GM21360 (cell line): ENCODE measurements around the gene RGS9.
"Not testable (repeated sequence)": the region's sequence is repeated elsewhere in the genome, so short reads cannot be mapped to it uniquely, and the experiment has no call there.

ENCODE experiments used
- ATAC-seq: cut with Tn5 transposase; IDR thresholded peaks from one replicate; pipeline ENCODE4 v1.9.1; 2021; ENCODE audit warnings: mild to moderate bottlenecking, moderate library complexity; ENCODE audit not compliant: unreplicated experiment

RGS9 gene

DNA sequence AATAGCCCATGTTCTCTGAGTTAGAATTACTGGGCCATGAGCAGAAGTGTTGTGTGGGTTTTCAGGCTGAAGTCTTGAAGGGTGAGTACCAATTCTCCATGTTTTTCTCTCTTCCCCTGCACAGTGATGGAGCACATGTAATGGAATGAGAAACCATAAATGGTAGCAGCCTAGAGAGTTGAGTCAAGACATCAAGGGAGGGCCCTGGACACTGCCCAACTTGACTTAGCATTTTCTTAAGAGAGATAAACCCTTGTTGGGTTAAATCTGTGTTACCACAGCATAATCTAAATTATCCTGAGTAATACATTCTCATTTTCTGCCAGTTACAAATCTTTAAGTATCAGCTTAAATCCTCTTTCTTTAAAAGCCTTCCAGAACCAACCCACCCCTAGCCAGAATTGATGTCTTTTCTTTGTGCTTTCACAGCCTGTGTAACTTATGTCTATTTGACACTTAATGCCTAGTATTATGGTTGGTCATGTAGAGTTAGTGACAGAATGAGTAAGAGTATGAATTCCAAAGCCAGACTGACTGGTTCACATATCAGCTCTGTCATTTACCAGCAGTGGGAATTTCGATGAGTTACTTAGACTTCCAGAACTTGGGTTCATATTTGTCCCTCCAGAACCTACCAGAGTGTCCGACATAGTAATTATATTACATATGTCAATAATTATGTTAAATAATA lies 27.0 kb upstream of the RGS9 start:
- ATAC-seq: no peak

DNA sequence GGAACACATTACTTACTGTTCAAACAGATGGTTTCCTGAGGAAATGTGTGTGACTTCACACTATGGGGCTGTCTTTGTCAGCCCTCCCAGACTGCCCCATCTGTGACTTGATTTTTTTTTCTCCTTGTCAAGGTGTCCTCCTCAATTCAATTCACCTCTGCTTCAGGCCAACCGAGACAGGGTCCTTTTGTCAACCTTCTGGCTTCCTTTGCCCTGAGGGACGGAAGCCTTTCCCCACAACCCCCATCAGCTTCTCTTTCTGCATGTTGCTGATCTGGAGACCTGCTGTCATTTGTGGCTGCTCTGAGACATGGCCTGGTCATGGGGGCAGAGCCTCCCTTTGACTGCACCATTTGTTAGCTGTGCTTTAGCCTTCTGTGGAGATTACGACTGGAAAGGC lies 21.3 kb upstream of the RGS9 start:
- ATAC-seq: no peak

DNA sequence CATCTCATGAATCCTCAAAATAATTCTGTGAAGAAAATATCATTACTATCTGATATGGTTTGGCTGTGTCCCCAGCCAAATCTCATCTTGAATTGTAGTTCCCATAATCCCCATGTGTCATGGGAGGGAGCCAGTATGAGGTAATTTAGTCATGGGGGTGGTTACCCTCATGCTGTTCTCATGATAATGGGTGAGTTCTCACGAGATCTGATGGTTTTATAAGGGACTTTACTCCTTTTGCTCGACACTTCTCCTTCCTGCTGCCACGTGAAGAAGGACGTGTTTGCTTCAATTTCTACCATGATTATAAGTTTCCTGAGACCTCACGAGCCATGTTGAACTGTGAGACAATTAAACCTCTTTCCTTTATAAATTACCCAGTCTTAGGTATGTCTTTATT lies 20.7 kb upstream of the RGS9 start:
- ATAC-seq: not testable (repeated sequence)

DNA sequence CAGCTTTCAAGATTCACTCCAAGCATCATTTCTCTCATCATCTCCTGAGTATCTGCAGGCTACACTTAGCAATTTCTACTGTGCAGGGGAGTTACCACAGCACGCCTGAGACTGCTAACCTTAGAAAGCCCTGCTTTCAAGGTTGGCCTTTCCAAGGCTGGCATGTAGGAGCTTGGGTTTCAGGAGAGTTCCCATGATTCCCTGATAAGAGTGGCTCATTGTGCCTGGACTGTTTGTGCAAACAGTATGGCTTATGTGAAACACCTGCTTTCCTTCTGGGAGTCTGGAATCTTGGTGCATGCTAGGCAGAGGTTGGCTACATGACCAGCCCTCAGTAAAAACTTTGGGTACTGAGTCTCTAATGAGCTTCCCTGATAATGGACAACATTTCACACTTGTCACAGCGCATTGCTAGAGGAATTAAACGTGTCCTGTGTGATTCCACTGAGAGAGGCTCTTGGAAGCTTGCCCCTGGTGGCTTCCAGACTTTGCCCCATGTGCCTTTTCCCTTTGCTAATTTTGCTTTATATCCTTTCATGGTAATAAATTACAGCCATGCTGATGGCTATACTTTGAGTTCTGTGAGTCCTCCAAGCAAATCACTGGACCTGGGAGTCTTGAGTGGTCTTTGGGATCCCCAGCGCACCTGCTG lies 19.7 kb upstream of the RGS9 start:
- ATAC-seq: no peak

DNA sequence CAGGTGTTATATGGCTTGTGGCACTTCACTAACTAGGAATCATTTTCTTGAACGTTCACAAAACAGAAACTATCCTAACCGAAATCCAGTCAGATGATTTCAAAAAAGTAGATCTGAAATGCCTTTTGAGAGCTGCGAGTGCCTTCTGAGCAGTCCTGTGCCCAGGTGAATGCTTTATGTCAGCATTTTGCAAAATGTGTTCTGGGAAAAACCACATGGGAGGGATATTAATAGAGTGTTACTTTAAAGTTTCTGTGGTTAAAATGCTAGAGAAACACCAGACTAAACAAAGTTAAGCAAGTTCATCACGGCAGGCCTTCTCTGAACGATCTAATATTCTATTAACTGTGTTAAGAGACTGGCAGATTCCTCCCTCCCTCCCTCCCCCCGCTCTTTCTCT lies 15.8 kb upstream of the RGS9 start:
- no peak for ATAC-seq

DNA sequence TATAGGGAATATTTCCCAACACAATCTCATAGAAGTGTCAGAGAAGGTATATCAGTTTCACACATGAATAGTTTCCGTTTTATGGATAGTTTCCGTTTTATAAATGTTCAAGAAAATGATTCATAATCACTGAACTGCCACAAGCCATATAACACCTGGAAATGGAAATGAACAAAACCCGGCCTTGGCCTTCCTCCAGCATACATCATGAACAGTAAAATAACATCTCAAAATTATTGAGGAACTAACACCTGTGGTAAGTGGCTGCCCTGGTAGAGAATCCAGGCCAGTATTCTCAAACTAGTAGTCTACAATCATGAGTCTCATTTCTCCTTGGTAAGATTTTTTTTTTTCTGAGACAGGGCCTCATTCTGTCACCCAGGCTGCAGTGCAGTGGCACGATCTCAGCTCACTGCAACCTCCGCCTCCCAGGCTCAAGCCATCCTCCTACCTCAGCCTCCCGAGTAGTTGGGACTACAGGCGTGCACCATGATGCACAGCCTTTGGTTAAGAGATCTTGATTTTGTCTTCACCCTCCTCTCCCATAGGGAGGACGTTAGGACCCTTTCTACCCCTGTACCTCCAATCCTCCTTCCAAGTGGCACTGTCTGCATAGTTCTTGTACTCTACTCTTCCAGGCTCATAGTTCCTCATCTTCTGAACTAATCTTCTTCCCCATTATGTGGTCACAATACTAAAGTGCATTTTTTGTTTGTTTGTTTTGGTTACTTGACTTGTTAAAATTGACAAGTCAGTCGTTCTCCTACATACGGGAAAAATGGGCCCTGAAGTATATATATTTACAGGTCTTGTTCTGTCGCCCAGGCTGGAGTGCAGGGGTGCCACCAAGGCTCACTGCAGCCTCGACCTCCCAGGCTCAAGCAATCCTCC lies 15.0 kb upstream of the RGS9 start:
- ATAC-seq: peak; percentile 56

DNA sequence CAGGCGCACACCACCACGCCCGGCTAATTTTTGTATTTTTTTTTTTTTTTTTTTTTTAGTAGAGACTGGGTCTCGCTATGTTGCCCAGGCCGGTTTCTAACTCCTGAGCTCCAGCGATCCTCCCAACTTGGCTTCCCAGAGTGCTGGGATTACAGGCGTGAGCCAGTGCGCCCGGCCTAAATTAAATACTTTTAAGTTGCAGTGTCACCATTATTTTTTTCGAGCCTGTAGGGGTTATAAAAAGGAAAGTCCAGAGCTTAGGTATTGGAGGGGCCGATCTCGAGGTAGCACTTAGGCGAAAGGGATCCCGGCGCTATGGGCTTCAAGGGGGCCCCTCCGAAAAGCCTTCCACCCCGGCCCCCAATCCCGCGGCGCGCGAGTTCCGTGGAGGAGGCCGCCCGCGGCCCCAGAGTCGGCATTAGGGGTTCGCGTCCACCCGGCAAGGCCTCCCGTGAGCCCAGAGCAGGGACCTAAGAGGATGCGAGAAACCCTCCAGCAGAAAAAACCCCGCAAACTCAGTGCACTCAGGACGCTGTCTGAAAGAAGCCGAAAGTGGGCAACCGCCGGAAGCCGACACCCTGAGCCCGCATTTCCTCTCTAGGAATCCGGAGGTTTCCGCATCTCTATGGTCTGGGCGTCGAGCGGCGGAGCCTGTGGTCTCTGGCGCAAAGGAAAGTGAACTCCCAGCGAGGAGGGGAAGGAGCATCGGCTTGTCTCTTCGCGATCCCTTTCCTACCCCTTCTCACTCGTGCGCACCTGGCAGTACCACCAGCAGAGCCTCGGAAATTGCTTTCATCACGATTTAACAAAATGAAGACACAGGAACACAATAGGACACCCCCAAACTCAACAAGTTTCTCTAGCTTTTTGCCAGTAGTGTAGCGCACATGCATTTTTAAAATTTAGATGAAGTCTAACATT lies 14.1 kb upstream of the RGS9 start:
- ATAC-seq: no peak

DNA sequence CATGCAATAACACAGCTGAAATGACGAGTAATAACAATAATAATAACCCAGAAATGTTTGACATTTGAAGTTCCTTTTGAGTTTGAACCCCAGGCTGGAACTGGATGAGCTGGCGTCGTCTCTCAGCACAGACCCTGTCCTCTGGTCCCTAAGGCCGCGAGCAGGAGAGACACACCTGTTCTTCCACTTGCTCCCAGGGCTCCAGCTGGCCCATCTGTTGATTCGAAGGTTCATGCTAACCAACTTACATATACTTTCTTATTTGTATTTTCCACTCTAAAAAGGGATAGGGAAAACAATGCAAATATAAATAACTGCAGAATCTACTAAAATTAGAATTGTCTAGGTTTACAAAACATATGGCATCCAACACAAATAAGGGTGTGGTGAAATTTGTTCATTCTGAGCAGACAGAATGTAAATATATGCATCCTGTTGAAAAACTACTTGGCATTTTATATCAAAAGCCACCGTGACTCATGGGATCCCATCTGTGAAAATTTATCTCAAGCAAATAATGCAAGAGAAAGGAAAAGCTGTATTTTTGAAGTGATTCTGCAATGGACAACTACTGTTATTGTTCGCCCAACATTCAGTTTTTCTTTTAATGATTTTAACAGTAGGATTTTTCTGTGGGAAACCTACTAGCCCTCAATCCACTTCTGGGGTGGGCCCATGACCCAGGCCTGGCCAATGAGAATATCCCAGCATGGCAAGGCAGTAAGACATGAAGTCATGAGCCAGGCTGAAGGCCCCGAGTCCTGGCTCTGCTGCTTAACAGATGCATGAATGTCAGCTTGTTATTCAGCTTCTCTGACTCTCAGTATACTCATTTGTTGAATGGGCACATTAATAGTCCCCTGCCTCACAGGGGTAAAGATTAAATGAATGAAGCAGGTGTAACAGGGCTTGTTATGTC lies 13.2 kb upstream of the RGS9 start:
- ATAC-seq: no peak

DNA sequence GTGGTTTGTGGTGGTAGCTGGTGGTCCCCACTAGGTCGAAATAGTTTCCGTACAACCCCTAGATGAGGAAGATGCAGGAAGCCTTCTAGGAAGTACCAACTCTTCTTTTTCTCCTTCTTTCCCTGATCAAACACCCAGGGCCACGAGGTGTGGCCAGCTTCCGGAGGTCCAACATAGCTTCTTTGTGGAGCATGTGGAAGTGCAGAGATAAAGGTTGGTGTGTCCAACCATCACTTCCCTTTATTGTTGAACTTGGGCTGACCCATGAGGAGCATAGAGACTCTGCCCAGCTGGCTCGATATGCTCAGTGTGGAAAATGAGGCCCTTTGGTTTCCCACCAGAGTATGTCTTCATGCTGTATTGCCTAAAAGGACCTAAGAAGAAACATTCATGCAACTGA lies 6.3 kb upstream of the RGS9 start:
- no peak for ATAC-seq

DNA sequence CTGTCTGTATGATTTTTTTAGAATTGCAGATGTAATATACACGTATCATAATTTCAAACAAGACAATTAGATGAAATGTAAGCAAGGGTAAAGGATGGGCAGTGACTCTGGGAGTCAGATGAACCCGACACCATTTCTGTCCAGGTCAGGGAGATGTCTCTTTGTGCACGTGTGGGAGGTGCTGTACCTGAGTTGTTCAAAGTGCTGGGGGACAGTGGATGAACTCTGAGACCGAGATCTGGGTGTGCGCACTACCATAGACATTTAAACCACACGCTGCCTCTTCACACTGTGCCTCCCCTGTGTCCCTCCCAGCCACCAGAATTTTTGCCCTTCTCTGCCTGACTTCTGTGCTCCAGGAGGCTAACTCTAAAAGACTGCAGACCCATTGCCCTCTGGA lies 5.9 kb upstream of the RGS9 start:
- ATAC-seq: no peak

DNA sequence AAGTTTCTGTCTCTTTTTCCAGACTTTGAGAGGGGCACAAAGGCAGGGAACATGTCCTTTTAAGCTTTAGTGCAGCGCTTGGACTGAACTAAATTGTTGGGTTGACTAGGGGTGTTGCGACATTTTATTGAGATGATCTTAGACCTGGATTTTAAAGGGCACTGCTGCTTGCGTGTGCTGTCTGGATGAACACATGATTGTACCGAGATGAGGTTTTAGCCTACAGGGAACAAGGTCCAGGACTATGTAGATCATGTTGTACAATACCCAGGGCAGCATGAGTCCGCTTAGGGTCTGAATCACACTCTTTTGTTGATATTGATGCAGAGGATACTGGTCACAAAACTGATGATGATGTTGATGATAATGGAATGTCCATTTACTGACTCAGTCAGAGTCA lies 5.2 kb upstream of the RGS9 start:
- ATAC-seq: no peak

DNA sequence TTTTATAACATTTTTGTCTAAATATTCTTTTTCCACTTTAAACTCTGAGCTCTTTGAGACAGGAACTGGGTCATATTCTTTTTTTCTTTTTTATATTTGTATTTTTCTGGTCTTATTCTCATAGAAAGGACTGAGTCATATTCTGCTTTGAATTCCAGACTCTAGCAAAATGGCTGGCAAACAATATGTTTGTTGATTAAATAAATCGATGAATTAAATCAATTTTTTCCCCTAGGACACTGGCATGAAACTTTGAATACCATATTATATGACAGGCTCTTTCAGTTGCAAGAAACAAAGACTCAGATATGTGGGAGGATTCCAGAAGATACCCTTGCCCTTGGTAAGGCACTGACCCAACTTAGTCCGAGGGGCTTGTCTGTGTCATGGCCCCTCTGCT lies 3.1 kb upstream of the RGS9 start:
- no peak for ATAC-seq

DNA sequence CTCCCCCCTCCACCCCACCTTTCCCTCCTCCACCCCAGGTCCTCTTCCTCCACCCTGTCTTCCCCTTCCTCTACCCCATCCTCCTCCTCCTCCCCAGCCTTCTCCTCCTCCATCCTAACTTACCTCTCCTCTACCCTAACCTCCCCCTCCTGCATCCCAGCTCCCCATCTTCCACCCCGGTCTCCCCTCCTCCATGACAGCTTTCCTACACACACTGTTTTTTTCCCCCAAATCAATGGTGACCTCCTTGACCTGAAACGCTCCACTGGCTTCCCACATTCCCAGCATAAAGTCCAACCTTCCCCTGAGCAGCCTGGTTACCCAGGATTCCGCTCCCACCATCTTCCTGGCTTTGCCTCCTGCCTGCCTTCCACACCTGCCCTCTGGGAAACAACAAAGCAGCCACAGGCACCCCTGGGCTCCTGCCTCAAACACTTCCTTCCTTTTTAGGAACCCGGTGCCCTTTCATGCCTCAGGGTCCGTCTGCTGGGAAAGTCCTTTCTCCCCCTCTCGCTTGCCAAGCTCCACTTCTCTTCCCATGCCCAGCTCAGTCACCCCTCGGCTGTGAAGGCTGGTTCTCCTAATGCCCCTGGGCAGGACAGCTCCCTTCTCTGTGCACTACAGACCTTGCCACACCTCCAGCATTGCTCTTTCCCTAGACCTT lies 2.1 kb downstream of the RGS9 start:
- ATAC-seq: no peak

DNA sequence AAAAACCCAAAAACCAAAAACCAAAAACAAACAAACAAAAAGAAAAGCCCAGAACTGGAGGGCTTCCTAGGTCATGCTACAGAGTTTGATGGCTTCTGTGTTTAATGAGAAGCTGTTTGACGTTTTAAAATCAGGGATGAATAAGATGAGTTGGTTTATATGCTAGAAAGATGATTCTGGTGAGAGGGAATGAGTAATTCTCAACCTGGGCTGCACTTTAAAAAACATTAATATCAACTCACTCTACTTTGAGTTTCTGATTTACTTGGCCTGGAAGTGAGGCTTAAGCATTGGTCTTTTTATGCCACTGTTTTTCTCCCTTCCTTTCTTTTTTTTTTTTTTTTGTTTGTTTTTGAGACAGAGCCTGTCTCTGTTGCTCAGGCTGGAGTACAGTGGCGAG lies 5.1 kb downstream of the RGS9 start:
- ATAC-seq: no peak

DNA sequence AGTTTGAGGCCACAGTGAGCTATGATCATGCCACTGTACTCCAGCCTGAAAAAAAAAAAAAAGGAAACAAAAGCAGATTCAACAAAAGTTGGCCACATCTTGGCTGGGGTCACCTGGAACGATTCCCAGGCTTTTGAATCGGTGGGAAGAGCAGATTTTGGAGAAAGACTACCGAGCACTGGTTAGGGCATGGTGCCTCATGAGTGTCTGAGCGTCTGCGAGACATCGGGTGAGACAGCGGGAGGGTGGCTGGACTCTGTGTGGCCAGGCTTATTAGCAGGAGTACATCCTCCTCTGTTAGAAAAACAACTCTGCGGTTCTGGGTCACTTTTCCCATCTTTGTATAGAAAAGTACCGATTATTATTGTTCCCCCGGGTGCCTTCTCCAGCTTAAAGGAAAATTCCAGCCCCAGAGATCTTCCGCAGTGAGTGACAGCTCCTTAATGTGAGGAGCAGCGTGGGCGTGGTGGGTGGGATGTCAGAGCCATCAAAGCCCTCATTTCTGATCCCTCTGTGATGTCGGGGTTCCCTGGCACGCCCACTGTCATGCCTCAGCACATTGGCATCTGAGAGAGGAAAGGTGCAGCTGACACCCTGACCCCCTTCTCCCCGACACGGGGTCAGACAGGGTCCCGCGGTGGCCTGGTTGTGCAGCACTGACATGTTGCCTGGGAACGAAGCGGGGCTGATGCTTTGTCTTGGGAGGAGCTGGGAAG lies 6.9 kb downstream of the RGS9 start:
- no peak for ATAC-seq

DNA sequence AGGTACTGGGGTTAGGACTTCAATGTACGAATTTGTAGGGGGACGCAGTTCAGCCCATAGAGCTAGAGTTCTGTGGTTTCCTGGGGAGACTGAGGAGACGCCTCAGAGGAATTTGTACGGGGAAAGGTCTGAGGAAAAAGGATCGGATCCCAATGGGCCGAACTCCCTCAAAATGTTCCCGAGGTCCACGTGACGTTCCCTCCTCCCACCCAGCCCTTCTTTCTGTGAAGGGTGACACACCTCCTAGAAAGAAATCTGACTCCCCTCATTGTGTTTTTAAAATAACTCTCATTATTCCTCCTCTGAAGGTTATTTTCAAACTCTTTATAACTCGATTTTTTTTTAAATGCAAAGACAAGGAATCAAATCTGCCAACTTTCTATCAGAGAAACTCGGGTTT lies 8.6 kb downstream of the RGS9 start:
- ATAC-seq: no peak

DNA sequence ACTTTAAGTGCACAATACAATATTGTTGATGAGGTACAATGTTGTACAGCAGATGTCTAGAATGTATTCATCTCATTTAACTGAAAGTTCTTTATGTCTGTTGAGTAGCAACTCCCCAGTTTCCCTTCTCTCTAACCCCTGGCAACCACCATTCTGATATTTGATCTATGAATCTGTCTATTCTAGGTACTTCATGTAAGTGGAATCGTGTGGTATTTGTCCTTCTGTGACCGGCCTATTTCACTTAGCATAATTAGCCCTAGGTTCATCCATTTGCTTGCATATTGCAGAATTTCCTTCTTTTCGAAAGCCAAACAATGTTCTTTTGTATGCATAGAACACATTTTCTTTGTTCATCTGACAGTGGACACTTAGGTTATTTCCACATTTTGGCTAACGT lies 10.8 kb downstream of the RGS9 start:
- ATAC-seq: no peak

DNA sequence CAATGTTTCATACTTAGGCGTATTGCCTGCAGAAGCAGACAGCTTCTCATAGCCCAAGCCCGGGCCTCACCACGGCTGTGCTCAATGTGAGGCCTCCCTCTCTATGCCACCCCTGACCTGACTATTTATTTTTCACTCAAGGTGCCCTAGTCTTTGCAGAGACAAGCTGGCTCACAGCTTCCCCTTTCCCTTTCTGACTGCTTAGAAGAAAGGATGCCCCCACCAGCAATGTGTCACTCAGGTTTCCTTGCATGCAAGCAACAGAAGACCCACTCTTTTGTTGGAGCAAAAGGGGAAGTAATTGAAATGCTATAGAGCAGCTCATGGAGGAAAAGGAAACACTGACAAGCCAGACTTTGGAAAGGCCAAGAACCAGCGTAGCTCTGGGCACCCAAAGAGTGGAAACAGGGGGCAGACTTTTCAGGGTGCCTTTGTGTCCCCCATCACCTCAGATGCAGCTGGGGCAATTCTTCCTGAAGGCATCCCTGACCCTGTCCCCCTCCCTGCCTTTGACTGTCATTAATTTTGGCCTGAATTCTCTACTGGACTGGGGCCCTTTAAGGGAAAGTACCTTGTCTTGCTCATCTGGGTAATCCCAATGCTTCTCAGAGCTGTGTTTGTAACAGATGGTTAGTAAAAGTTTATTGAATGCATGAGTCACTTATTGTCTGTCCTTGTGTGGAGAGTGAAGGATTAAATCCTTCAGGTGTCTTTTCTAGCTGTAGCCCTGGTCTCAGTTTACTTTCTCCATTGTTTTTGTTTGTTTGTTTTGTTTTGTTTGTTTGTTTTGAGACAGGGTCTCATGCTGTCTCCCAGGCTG lies 17.8 kb downstream of the RGS9 start:
- ATAC-seq: peak; percentile 83
